H9 (cell line): ENCODE data around the gene CPNE8. TPM values are rescaled to one million over a fixed set of nuclear protein-coding genes. Genes with fewer than 3 reads are reported as not detected.

Experiments used
- DNase-seq: peaks from one replicate; pipeline ENCODE4 v3.0.0-alpha.2; 2017
- H2AFZ ChIP-seq: one replicate; pipeline ENCODE4 v1.6.1; 2013; ENCODE audit warnings: mild to moderate bottlenecking, low read length, control low read depth, moderate library complexity
- H2AK5ac ChIP-seq: 2 replicates; pipeline ENCODE4 v1.6.1; 2013; ENCODE audit warnings: low read length, control low read depth, mixed read lengths; ENCODE audit not compliant: insufficient read length
- H2BK120ac ChIP-seq: one replicate; pipeline ENCODE4 v1.6.1; 2013; ENCODE audit warnings: low read depth, mild to moderate bottlenecking, low read length, control low read depth, inconsistent platforms; ENCODE audit not compliant: poor library complexity, severe bottlenecking
- H2BK12ac ChIP-seq: 2 replicates; pipeline ENCODE4 v1.6.1; 2013; ENCODE audit warnings: low read length, control low read depth, mixed read lengths, low read depth; ENCODE audit not compliant: insufficient read length
- H2BK15ac ChIP-seq: 2 replicates; pipeline ENCODE4 v1.6.1; 2013; ENCODE audit warnings: low read depth, low read length, control low read depth
- H2BK20ac ChIP-seq: one replicate; pipeline ENCODE4 v1.6.1; 2013; ENCODE audit warnings: low read depth, mild to moderate bottlenecking, low read length, control low read depth, inconsistent platforms; ENCODE audit not compliant: poor library complexity, severe bottlenecking
- H2BK5ac ChIP-seq: 2 replicates; pipeline ENCODE4 v1.6.1; 2013; ENCODE audit warnings: low read length, control low read depth, mixed read lengths; ENCODE audit not compliant: insufficient read length
- H3K14ac ChIP-seq: 2 replicates; pipeline ENCODE4 v1.6.1; 2013; ENCODE audit warnings: low read length, control low read depth; ENCODE audit not compliant: insufficient read depth
- H3K18ac ChIP-seq: 2 replicates; pipeline ENCODE4 v1.6.1; 2013; ENCODE audit warnings: low read depth, mild to moderate bottlenecking, mixed read lengths, low read length, control low read depth; ENCODE audit not compliant: insufficient read length
- H3K23ac ChIP-seq: 2 replicates; pipeline ENCODE4 v1.6.1; 2013; ENCODE audit warnings: low read length, control low read depth, mixed read lengths, low read depth; ENCODE audit not compliant: insufficient read length
- H3K23me2 ChIP-seq: 2 replicates; pipeline ENCODE4 v1.6.1; 2013; ENCODE audit warnings: low read depth, mild to moderate bottlenecking, mixed read lengths, low read length, control low read depth; ENCODE audit not compliant: insufficient read length, poor library complexity, severe bottlenecking
- H3K27ac ChIP-seq: 2 replicates; pipeline ENCODE4 v1.5.1; 2013; ENCODE audit warnings: low read length, control low read depth, mixed read lengths, low read depth; ENCODE audit not compliant: insufficient read length
- H3K27me3 ChIP-seq: 2 replicates; pipeline ENCODE4 v1.6.1; 2013; ENCODE audit warnings: low read length, control low read depth, inconsistent platforms; ENCODE audit not compliant: insufficient read depth
- H3K4ac ChIP-seq: 2 replicates; pipeline ENCODE4 v1.6.1; 2013; ENCODE audit warnings: low read depth, mild to moderate bottlenecking, control low read depth, inconsistent platforms, low read length, moderate library complexity
- H3K4me1 ChIP-seq: 2 replicates; pipeline ENCODE4 v1.6.1; 2013; ENCODE audit warnings: low read length, control low read depth, inconsistent platforms; ENCODE audit not compliant: insufficient read depth
- H3K4me2 ChIP-seq: 2 replicates; pipeline ENCODE4 v1.6.1; 2013; ENCODE audit warnings: low read length, control low read depth, mixed read lengths; ENCODE audit not compliant: insufficient read length, insufficient read depth
- H3K56ac ChIP-seq: 2 replicates; pipeline ENCODE4 v1.6.1; 2013; ENCODE audit warnings: low read depth, mild to moderate bottlenecking, mixed read lengths, low read length, control low read depth; ENCODE audit not compliant: insufficient read length
- H3K79me1 ChIP-seq: 2 replicates; pipeline ENCODE4 v1.6.1; 2013; ENCODE audit warnings: low read depth, mild to moderate bottlenecking, moderate library complexity, low read length, control low read depth, inconsistent platforms; ENCODE audit not compliant: insufficient read depth, poor library complexity, severe bottlenecking
- H3K79me2 ChIP-seq: 2 replicates; pipeline ENCODE4 v1.6.1; 2013; ENCODE audit warnings: low read length, control low read depth, inconsistent platforms; ENCODE audit not compliant: insufficient read depth
- H3K9ac ChIP-seq: 2 replicates; pipeline ENCODE4 v1.6.1; 2013; ENCODE audit warnings: low read length, control low read depth, mixed read lengths; ENCODE audit not compliant: insufficient read length; ENCODE audit errors: extremely low read depth
- H3K9me3 ChIP-seq: one replicate; pipeline ENCODE4 v1.6.1; 2013; ENCODE audit warnings: low read depth, low read length, inconsistent platforms; ENCODE audit not compliant: control insufficient read depth
- H3T11ph ChIP-seq: one replicate; pipeline ENCODE4 v1.6.1; 2013; ENCODE audit warnings: mild to moderate bottlenecking, low read length, control low read depth, inconsistent platforms
- H4K20me1 ChIP-seq: one replicate; pipeline ENCODE4 v1.6.1; 2013; ENCODE audit not compliant: control insufficient read depth, insufficient read length, insufficient read depth
- H4K5ac ChIP-seq: 2 replicates; pipeline ENCODE4 v1.6.1; 2013; ENCODE audit warnings: low read depth, mild to moderate bottlenecking, mixed read lengths, low read length, control low read depth; ENCODE audit not compliant: insufficient read length
- H4K8ac ChIP-seq: replicated peaks from 2 replicates; pipeline ENCODE4 v1.6.1; 2013; ENCODE audit warnings: low read length, control low read depth, mixed read lengths, low read depth; ENCODE audit not compliant: insufficient read length
- H4K91ac ChIP-seq: 2 replicates; pipeline ENCODE4 v1.6.1; 2013; ENCODE audit warnings: low read depth, mild to moderate bottlenecking, moderate library complexity, mixed read lengths, low read length, control low read depth; ENCODE audit not compliant: insufficient read length
- H3K27ac Mint-ChIP-seq, 3 experiments: 2 replicates in 2 of 3; 3 replicates in 1 of 3; pipeline ENCODE4 v1.8.0; 2020 to 2021; ENCODE audit warnings: mixed read lengths in 3 of 3, mild to moderate bottlenecking in 1 of 3, moderate library complexity in 1 of 3
- H3K27me3 Mint-ChIP-seq: 2 replicates; pipeline ENCODE4 v1.8.0; 2021; ENCODE audit warnings: low read depth, mild to moderate bottlenecking, moderate library complexity, mixed read lengths
- H3K36me3 Mint-ChIP-seq, 3 experiments: 2 replicates in 2 of 3; 3 replicates in 1 of 3; pipeline ENCODE4 v1.8.0; 2020 to 2021; ENCODE audit warnings: low read depth in 3 of 3, mixed read lengths in 3 of 3; ENCODE audit not compliant: insufficient read depth in 1 of 3
- H3K4me1 Mint-ChIP-seq, 2 experiments: 2 replicates each; pipeline ENCODE4 v1.8.0; 2020; ENCODE audit warnings: mixed read lengths in 2 of 2
- H3K4me3 Mint-ChIP-seq, 2 experiments: 2 replicates in 1 of 2; 3 replicates in 1 of 2; pipeline ENCODE4 v1.8.0; 2020 to 2021; ENCODE audit warnings: mild to moderate bottlenecking in 2 of 2, mixed read lengths in 2 of 2, moderate library complexity in 1 of 2
- H3K9me3 Mint-ChIP-seq, 2 experiments: 2 replicates in 1 of 2; 3 replicates in 1 of 2; pipeline ENCODE4 v1.8.0; 2020; ENCODE audit warnings: mild to moderate bottlenecking in 2 of 2, mixed read lengths in 2 of 2, moderate library complexity in 1 of 2
- WGBS: extraction: QIAGEN DNeasy Blood & Tissue Kit; methylation state at CpG from one replicate; pipeline ENCODE4 v1.1.7; 2013; ENCODE audit warnings: missing lambda C conversion rate, low lambda C conversion rate, mixed read lengths; ENCODE audit not compliant: insufficient read length; ENCODE audit errors: extremely low coverage; 5-methylcytosine and 5-hydroxymethylcytosine counted together
- total RNA-seq: library from RNA; stranded (reverse); gene quantifications from 2 replicates; pipeline ENCODE4 v1.2.1, GENCODE V29; 2021
- TF ChIP-seq, protein P1 (sequence below): fragments of 200-600 bp; sonication (generic); conservative IDR thresholded peaks from 3 replicates; pipeline ENCODE4 v1.8.0; 2021; ENCODE audit warnings: antibody characterized with exemption, mild to moderate bottlenecking

CPNE8 gene
- total RNA-seq, 1 experiment from 2014 or later = 1.9 TPM

DNA sequence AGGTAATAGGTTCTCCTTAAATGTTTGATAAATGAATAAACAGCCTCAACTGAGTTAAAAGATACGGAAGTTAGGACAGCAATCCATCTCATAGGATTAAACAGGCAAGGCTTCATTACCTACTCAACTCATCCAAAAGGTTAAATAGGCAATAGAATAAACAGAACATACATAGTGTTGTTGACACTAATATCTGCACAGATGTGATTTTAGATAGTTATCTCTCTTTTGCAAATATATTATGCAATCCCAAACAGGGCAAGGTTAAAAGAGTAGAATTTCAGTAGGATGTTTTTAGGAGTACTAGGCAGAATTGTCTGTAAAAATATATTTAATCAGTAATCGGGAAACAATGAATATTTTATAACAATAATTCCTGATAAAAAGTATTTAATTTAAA lies 276.3 kb downstream of the CPNE8 start:
- Histone ChIP-seq H3K4me1 (no peaks in the 10 kb centered on the region), H4K91ac (no peak overlapping the region), H3T11ph (no peak overlapping the region), H2BK12ac (no peak overlapping the region), H3K23me2 (no peaks in the 10 kb centered on the region), H3K9ac (no peak overlapping the region), H3K9me3 (no peaks in the 10 kb centered on the region), H4K20me1 (no peaks in the 10 kb centered on the region), H2AFZ (no peak overlapping the region), H4K8ac (no peak overlapping the region), H2BK5ac (no peak overlapping the region), H3K14ac (no peak overlapping the region), H2BK120ac (no peak overlapping the region), H3K79me1 (no peaks in the 10 kb centered on the region), H2BK20ac (no peak overlapping the region), H3K23ac (no peak overlapping the region), H3K56ac (no peak overlapping the region), H3K18ac (no peak overlapping the region), H3K79me2 (no peaks in the 10 kb centered on the region), H2AK5ac (no peak overlapping the region), H2BK15ac (no peak overlapping the region), H3K27ac (no peak overlapping the region), H3K4ac (no peak overlapping the region), H4K5ac (no peak overlapping the region), H3K4me2 (no peak overlapping the region), H3K27me3 (no peaks in the 10 kb centered on the region)
- Mint-ChIP-seq H3K27me3 (no peaks in the 10 kb centered on the region), H3K36me3 (no peaks in the 10 kb centered on the region), H3K4me1 (no peaks in the 10 kb centered on the region), H3K4me3 (no peak overlapping the region), H3K9me3 (no peaks in the 10 kb centered on the region), H3K27ac (no peak overlapping the region)
- TF ChIP-seq, protein P1, sequence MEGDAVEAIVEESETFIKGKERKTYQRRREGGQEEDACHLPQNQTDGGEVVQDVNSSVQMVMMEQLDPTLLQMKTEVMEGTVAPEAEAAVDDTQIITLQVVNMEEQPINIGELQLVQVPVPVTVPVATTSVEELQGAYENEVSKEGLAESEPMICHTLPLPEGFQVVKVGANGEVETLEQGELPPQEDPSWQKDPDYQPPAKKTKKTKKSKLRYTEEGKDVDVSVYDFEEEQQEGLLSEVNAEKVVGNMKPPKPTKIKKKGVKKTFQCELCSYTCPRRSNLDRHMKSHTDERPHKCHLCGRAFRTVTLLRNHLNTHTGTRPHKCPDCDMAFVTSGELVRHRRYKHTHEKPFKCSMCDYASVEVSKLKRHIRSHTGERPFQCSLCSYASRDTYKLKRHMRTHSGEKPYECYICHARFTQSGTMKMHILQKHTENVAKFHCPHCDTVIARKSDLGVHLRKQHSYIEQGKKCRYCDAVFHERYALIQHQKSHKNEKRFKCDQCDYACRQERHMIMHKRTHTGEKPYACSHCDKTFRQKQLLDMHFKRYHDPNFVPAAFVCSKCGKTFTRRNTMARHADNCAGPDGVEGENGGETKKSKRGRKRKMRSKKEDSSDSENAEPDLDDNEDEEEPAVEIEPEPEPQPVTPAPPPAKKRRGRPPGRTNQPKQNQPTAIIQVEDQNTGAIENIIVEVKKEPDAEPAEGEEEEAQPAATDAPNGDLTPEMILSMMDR = no peak
- DNase-seq = no peak
- no CpG with 5 or more reads among the region's 2 CpGs for WGBS
